Measurements from ENCODE around the gene SLC24A3. TPM values are rescaled to one million over a fixed set of nuclear protein-coding genes. Genes with fewer than 3 reads are reported as not detected.

SLC24A3 gene
- total and polyA plus RNA-seq, 4 donors = 1.9 to 8.4 (median 5.8) TPM

GRCh38 chr20:19618711-19619110 is 406.3 kb downstream of the SLC24A3 start:
- WGBS, 2 donors = 75 to 81% methylated on average over 5 of the region's 5 CpGs
- Histone ChIP-seq H3K36me3 (ENCODE audit: control insufficient read depth in 4 of 4, insufficient read depth in 4 of 4, low read length in 4 of 4) (no peaks in the 10 kb centered on the region), H3K4me1 (ENCODE audit: control insufficient read depth in 5 of 5, insufficient read depth in 5 of 5, low read length in 5 of 5) (peaks cover 0 to 6% (median 0%) of the 10 kb centered on the region in 5 donors), H3K4me3 (no peak overlapping the region), H3K27me3 (ENCODE audit: control insufficient read depth in 3 of 3, insufficient read depth in 3 of 3, low read length in 2 of 3) (no peaks in the 10 kb centered on the region), H3K27ac (ENCODE audit: low read depth in 1 of 2, low read length in 1 of 2) (no peak overlapping the region), H3K9me3 (ENCODE audit: control insufficient read depth in 4 of 4, insufficient read depth in 3 of 4, low read length in 3 of 4) (no peaks in the 10 kb centered on the region), H3K9ac (ENCODE audit: insufficient read depth in 1 of 2, low read length in 2 of 2) (no peak overlapping the region)
- DNase-seq (no peak), ATAC-seq (ENCODE audit: insufficient read depth, low FRiP score) (no peak)
- TF ChIP-seq CTCF (IDR thresholded peaks at IDR 0.05; ENCODE audit: control extremely low read depth, extremely low read depth) = no peak

DNA sequence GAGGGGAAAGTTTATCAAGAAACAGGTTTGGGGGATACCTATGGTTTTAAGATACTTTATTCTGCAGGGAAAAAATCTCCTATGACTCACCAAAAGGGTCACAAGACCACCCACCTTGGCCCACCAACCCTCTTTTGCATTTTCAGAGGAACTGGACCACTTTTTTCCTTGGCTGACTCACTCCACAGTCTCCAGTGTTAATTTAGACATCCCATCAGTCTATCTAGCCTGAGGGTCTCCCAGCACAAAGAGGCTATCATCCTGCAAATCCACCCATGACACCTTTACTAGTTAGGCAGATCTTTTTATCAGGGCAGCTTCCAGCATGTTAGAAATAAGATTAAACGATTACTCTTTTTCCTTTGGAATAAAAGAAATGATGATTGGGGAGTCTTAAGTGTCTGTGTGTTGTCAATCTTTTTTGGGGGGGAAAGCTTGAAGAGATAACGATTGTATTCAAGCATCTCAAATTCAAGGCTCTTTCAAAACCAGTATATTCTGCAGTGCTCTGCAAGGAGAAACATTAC is 407.5 kb downstream of the SLC24A3 start:
- Histone ChIP-seq H3K9me3 (ENCODE audit: control insufficient read depth in 4 of 4, insufficient read depth in 3 of 4, low read length in 3 of 4) (peaks cover 0 to 2% (median 0%) of the 10 kb centered on the region in 4 donors), H3K36me3 (ENCODE audit: control insufficient read depth in 4 of 4, insufficient read depth in 4 of 4, low read length in 4 of 4) (no peaks in the 10 kb centered on the region), H3K27me3 (ENCODE audit: control insufficient read depth in 3 of 3, insufficient read depth in 3 of 3, low read length in 2 of 3) (no peaks in the 10 kb centered on the region), H3K4me1 (ENCODE audit: control insufficient read depth in 5 of 5, insufficient read depth in 5 of 5, low read length in 5 of 5) (peaks cover 0 to 6% (median 0%) of the 10 kb centered on the region in 5 donors), H3K27ac (ENCODE audit: low read depth in 1 of 2, low read length in 1 of 2) (no peak overlapping the region), H3K4me3 (no peak overlapping the region), H3K9ac (ENCODE audit: insufficient read depth in 1 of 2, low read length in 2 of 2) (no peak overlapping the region)
- WGBS, 2 donors = 50 to 53% methylated on average over 2 of the region's 2 CpGs
- ATAC-seq (ENCODE audit: insufficient read depth, low FRiP score) (no peak), DNase-seq (no peak)
- no peak for TF ChIP-seq CTCF (IDR thresholded peaks at IDR 0.05; ENCODE audit: control extremely low read depth, extremely low read depth)

GRCh38 chr20:19620446-19620845 is 408.0 kb downstream of the SLC24A3 start:
- H3K4me3 ChIP-seq = no peak overlapping the region
- 35% methylated on average over 2 of the region's 2 CpGs for WGBS, 2 donors
- H3K4me1 ChIP-seq (ENCODE audit: control insufficient read depth in 5 of 5, insufficient read depth in 5 of 5, low read length in 5 of 5) = peaks cover 0 to 6% (median 0%) of the 10 kb centered on the region in 5 donors
- ATAC-seq (ENCODE audit: insufficient read depth, low FRiP score) (no peak), DNase-seq (peak in 2 of 3 donors; percentile 29 to 49)
- no peaks in the 10 kb centered on the region for H3K36me3 ChIP-seq (ENCODE audit: control insufficient read depth in 4 of 4, insufficient read depth in 4 of 4, low read length in 4 of 4)
- H3K27me3 ChIP-seq (ENCODE audit: control insufficient read depth in 3 of 3, insufficient read depth in 3 of 3, low read length in 2 of 3) = no peaks in the 10 kb centered on the region
- peaks cover 0 to 2% (median 0%) of the 10 kb centered on the region in 4 donors for H3K9me3 ChIP-seq (ENCODE audit: control insufficient read depth in 4 of 4, insufficient read depth in 3 of 4, low read length in 3 of 4)
- no peak for TF ChIP-seq CTCF (IDR thresholded peaks at IDR 0.05; ENCODE audit: control extremely low read depth, extremely low read depth)
- H3K27ac ChIP-seq (ENCODE audit: low read depth in 1 of 2, low read length in 1 of 2) = no peak overlapping the region
- H3K9ac ChIP-seq (ENCODE audit: insufficient read depth in 1 of 2, low read length in 2 of 2) = no peak overlapping the region

- no peak for TF ChIP-seq CTCF (IDR thresholded peaks at IDR 0.05; ENCODE audit: control extremely low read depth, extremely low read depth)
- ATAC-seq (ENCODE audit: insufficient read depth, low FRiP score) = no peak
- DNase-seq = no peak
- 80% methylated on average over 1 of the region's 1 CpG for WGBS, 2 donors
- Histone ChIP-seq H3K4me3 (no peak overlapping the region), H3K9ac (ENCODE audit: insufficient read depth in 1 of 2, low read length in 2 of 2) (no peak overlapping the region), H3K36me3 (ENCODE audit: control insufficient read depth in 4 of 4, insufficient read depth in 4 of 4, low read length in 4 of 4) (no peaks in the 10 kb centered on the region), H3K27me3 (ENCODE audit: control insufficient read depth in 3 of 3, insufficient read depth in 3 of 3, low read length in 2 of 3) (no peaks in the 10 kb centered on the region), H3K27ac (ENCODE audit: low read depth in 1 of 2, low read length in 1 of 2) (no peak overlapping the region), H3K4me1 (ENCODE audit: control insufficient read depth in 5 of 5, insufficient read depth in 5 of 5, low read length in 5 of 5) (peaks cover 0 to 6% (median 0%) of the 10 kb centered on the region in 5 donors), H3K9me3 (ENCODE audit: control insufficient read depth in 4 of 4, insufficient read depth in 3 of 4, low read length in 3 of 4) (peaks cover 0 to 2% (median 0%) of the 10 kb centered on the region in 4 donors)
Measured at GRCh38 chr20:19621072-19621471, 408.6 kb downstream of the SLC24A3 start.

Measured in lung (tissue), 12 donors.